ELR (cell line): ENCODE data around the gene KPNB1.
A peak's percentile ranks its signal among the peaks of the same experiment; 100 is the strongest.
"Not testable (repeated sequence)": the region's sequence is repeated elsewhere in the genome, so short reads cannot be mapped to it uniquely, and the experiment has no call there.

Experiments
- DNase-seq: peaks from one replicate; pipeline ENCODE4 v3.0.0-alpha.2; 2015; ENCODE audit warnings: low read depth

Gene KPNB1

GRCh38 chr17:47676510-47677165, 26.9 kb downstream of the KPNB1 start:
- DNase-seq = no peak

- DNase-seq = no peak
These were observed 28.5 kb downstream of the KPNB1 start for GRCh38 chr17:47678196-47678595.

GRCh38 chr17:47682138-47682537, 32.4 kb downstream of the KPNB1 start:
- DNase-seq = no peak

GRCh38 chr17:47682727-47683126, 33.0 kb downstream of the KPNB1 start:
- DNase-seq = not testable (repeated sequence)

- DNase-seq = no peak
These were observed 34.3 kb downstream of the KPNB1 start for GRCh38 chr17:47684025-47684424.

- DNase-seq = peak; percentile 32
These were observed 34.9 kb downstream of the KPNB1 start for GRCh38 chr17:47684535-47685193.

GRCh38 chr17:47685556-47686275, 36.0 kb downstream of the KPNB1 start:
- DNase-seq = peak; percentile 44

- peak; percentile 66 for DNase-seq
These were observed 36.5 kb downstream of the KPNB1 start for GRCh38 chr17:47686276-47686635.

- peak; percentile 51 for DNase-seq
These were observed 37.1 kb downstream of the KPNB1 start for GRCh38 chr17:47686664-47687327.

- DNase-seq = no peak
These were observed 37.6 kb downstream of the KPNB1 start for GRCh38 chr17:47687328-47687690.

- peak; percentile 38 for DNase-seq
These were observed 38.0 kb downstream of the KPNB1 start for GRCh38 chr17:47687748-47688147.

- no peak for DNase-seq
These were observed 40.4 kb downstream of the KPNB1 start for GRCh38 chr17:47690121-47690520.

GRCh38 chr17:47692137-47692894, 42.6 kb downstream of the KPNB1 start:
- no peak for DNase-seq

- DNase-seq = no peak
These were observed 43.4 kb downstream of the KPNB1 start for GRCh38 chr17:47692895-47693730.

GRCh38 chr17:47693731-47694580, 44.2 kb downstream of the KPNB1 start, which contains the start of gene TBKBP1:
TBKBP1 (plus strand) TSS chr17:47694161; CDS start chr17:47696113, 1,952 bp downstream.
- DNase-seq = peak; percentile 53

GRCh38 chr17:47694581-47695428, 45.1 kb downstream of the KPNB1 start:
- peak; percentile 62 for DNase-seq

GRCh38 chr17:47695429-47696376, 46.0 kb downstream of the KPNB1 start:
- no peak for DNase-seq
